GM12801 (cell line): ENCODE measurements around the gene ARG1.

ENCODE experiments used
- TF ChIP-seq, protein P1 (sequence below): IDR thresholded peaks from one replicate; pipeline ENCODE4 v1.5.1; 2011; ENCODE audit warnings: control low read depth; ENCODE audit not compliant: insufficient read length; ENCODE audit errors: extremely low read depth

Gene ARG1

DNA sequence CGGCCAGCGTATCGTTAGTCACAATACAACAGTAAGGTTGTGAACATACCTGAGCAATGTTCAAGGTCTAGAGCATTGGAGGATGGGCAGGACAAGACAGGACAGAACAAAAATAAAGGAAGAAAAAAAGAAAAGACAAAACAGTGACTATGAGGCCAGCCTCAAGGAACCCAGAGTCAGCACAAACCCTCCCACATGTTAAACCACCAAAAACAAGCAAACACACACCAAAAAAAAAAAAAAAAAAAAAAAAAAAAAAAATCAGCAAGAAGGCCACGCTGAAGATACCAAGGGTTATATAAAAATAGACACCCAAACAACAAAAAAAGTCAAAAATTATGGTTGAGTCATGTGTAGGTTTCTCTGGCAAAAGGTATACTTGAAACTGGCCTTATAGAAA is 42.2 kb downstream of the ARG1 start:
- TF ChIP-seq, protein P1, sequence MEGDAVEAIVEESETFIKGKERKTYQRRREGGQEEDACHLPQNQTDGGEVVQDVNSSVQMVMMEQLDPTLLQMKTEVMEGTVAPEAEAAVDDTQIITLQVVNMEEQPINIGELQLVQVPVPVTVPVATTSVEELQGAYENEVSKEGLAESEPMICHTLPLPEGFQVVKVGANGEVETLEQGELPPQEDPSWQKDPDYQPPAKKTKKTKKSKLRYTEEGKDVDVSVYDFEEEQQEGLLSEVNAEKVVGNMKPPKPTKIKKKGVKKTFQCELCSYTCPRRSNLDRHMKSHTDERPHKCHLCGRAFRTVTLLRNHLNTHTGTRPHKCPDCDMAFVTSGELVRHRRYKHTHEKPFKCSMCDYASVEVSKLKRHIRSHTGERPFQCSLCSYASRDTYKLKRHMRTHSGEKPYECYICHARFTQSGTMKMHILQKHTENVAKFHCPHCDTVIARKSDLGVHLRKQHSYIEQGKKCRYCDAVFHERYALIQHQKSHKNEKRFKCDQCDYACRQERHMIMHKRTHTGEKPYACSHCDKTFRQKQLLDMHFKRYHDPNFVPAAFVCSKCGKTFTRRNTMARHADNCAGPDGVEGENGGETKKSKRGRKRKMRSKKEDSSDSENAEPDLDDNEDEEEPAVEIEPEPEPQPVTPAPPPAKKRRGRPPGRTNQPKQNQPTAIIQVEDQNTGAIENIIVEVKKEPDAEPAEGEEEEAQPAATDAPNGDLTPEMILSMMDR, result no peak

DNA sequence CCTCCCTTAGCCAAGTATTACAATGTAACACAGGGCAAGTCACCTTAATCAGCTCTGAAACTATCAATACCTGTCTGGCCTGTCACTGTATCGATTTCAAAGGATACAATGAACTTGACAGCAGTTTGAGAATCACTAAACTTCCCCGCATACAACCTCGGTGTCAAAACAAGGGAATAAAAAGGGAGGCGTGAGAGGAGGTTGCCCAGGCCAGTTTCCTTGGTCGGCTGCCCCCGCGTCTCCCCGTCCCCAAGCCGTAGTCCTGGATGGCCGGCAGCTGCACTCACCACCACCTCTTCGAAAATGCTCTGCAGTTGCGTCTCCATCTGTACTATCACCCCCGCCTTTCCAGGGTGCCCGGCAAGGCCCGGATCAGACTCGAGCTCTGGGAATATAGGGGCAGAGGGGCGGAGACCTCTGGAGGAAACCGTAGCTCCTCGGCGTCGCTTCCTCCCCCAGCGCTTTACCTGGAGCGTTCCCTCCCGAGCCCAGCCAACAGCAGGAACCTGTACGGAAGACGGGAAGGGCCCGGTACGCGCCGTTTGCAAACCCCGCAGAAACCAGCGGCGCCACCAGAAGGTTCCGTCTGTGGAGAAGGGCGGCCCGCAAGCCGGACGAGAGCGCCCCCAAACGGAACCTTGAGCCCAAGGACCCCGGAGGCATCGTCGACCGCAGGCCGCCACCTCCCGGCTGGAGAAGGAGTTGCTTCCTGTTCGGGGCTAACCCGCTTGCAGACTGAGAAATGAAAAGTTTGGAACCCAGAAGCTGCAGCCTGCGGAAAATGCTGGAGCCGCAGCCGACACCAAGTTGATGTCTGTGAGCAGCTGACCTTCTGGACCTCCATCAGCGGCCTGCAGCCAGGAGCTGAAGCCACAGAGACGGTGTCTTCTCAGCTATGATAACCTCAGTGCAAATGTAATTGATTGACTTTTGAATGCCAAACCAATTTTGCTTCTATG is 55.0 kb downstream of the ARG1 start, which contains the start of gene MED23:
Gene MED23 (minus strand): TSS at position 519 of the 959 bp plus-strand sequence. CDS start 193 bp downstream, at position 326.
- TF ChIP-seq, protein P1, result no peak

DNA sequence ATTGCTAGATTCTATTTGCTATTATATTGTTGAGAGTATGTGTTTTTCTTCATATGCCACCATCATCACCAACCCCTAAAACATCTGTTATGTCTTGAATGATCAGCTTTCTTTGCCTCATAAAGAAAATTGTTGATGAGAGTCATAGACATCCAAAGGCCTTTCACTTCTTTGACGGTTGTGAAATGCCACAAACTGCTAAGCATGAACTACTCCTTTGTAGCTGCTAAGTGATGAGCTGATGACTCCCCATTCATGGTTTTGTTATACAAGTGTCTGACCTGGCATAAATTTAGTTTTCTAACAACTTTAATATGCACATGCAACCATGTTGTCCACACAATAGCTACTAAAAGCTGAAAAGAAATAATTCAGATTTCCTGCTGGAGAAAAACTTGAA is 55.7 kb downstream of the ARG1 start:
- TF ChIP-seq, protein P1, result no peak

DNA sequence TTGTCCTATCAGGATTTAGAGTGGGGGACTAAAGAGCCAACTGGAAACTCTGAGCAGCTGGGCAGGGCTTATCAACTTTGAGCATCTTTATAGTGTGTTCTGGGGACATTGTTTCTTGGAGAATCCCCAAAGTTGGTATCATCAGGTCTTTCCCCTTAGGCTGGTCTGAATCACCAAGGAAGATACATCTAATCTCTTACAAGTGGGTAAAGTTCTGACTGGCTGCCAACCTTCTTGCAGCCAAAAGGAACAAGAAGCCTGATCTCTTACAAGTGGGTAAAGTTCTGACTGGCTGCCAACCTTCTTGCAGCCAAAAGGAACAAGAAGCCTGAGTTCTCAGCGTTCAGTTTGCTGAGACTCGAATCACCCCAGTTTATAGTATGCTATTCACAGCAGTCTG is 56.6 kb downstream of the ARG1 start:
- TF ChIP-seq, protein P1, result no peak

DNA sequence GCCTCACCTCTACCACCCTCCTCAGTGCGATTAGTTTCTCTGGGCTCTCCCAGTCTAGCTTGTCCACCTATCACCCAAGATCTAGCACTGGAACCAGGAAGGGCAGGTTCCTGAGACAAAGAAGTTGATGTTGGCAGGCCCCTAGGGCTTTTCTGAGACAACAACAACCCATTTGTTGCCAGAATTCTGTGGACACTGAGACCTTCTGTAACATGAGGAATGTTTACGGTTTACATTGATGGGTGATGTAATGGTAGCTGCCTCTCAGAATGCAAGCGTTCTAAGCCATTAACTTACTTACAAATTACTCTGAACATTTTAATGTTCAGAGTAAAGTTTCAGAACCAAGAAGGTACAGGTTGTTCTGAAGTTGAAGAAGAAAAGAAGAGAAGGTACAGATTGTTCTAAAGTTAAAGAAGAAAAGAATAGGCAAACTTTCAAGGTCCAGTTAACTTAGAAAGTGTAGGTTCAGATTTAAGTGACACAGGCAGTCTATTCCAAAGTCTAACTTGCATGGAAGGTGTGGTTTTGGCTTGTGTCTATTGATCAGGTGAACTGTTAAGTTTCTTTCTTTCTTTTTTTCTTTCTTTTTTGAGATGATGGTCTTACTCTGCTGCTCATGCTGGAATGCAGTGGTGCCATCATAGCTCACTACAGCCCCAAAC is 58.7 kb downstream of the ARG1 start:
- TF ChIP-seq, protein P1, result no peak
